ENCODE measurements around the gene ECE1. TPM values are rescaled to one million over a fixed set of nuclear protein-coding genes. Genes with fewer than 3 reads are reported as not detected.

Gene ECE1
- total and polyA plus RNA-seq, 9 of the 15 experiments (the other 6 are each of a cell fraction or from before 2014, with no cell fraction given) = 0.56 to 34.8 (median 11.0) TPM

- H3K4me2 ChIP-seq (ENCODE audit: insufficient read depth, low read length) = no peak overlapping the region
- no TSS peak for BruUV-seq (replicated peaks)
- TF ChIP-seq SETDB1 (IDR thresholded peaks at IDR 0.05; ENCODE audit: low read length) = no peak
- TF ChIP-seq, protein P1, sequence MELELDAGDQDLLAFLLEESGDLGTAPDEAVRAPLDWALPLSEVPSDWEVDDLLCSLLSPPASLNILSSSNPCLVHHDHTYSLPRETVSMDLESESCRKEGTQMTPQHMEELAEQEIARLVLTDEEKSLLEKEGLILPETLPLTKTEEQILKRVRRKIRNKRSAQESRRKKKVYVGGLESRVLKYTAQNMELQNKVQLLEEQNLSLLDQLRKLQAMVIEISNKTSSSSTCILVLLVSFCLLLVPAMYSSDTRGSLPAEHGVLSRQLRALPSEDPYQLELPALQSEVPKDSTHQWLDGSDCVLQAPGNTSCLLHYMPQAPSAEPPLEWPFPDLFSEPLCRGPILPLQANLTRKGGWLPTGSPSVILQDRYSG (tag; conservative IDR thresholded peaks at IDR 0.05; ENCODE audit: low read depth) = no peak
- no peak for TF ChIP-seq JUN (IDR thresholded peaks at IDR 0.05; ENCODE audit: borderline replicate concordance, low read depth, low read length)
- no peak for TF ChIP-seq JUN (CRISPR knock-in tag; IDR thresholded peaks at IDR 0.05; ENCODE audit: borderline replicate concordance)
- 0 out of 2 replicates have a peak, but pooled peaks have one; percentile 43 for TF ChIP-seq JUND (IDR thresholded peaks at IDR 0.05; ENCODE audit: borderline replicate concordance, low read depth, low read length)
- TF ChIP-seq JUND (tag; IDR thresholded peaks at IDR 0.05; ENCODE audit: borderline replicate concordance, low read depth, low read length) = peak; percentile 45; the same call in 1 of the 3 replicates
- TF ChIP-seq MAFF (IDR thresholded peaks at IDR 0.05; ENCODE audit: low read length) = peak; percentile 59; the same call in 1 of the 2 replicates
- TF ChIP-seq, protein P2, sequence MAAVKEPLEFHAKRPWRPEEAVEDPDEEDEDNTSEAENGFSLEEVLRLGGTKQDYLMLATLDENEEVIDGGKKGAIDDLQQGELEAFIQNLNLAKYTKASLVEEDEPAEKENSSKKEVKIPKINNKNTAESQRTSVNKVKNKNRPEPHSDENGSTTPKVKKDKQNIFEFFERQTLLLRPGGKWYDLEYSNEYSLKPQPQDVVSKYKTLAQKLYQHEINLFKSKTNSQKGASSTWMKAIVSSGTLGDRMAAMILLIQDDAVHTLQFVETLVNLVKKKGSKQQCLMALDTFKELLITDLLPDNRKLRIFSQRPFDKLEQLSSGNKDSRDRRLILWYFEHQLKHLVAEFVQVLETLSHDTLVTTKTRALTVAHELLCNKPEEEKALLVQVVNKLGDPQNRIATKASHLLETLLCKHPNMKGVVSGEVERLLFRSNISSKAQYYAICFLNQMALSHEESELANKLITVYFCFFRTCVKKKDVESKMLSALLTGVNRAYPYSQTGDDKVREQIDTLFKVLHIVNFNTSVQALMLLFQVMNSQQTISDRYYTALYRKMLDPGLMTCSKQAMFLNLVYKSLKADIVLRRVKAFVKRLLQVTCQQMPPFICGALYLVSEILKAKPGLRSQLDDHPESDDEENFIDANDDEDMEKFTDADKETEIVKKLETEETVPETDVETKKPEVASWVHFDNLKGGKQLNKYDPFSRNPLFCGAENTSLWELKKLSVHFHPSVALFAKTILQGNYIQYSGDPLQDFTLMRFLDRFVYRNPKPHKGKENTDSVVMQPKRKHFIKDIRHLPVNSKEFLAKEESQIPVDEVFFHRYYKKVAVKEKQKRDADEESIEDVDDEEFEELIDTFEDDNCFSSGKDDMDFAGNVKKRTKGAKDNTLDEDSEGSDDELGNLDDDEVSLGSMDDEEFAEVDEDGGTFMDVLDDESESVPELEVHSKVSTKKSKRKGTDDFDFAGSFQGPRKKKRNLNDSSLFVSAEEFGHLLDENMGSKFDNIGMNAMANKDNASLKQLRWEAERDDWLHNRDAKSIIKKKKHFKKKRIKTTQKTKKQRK (IDR thresholded peaks at IDR 0.05; ENCODE audit: borderline replicate concordance, low read depth, low read length) = no peak
- TF ChIP-seq ZKSCAN8 (CRISPR knock-in tag; IDR thresholded peaks at IDR 0.05) = no peak
- TF ChIP-seq NFE2 (IDR thresholded peaks at IDR 0.05; ENCODE audit: low read depth) = peak; percentile 88
- no peak for TF ChIP-seq KDM2B (CRISPR knock-in tag; IDR thresholded peaks at IDR 0.05)
- TF ChIP-seq ATF3 (IDR thresholded peaks at IDR 0.05) = peak; percentile 65; the same call in 1 of the 2 replicates
- TF ChIP-seq ATF3 (CRISPR knock-in tag; conservative IDR thresholded peaks at IDR 0.05) = no peak
- peak; percentile 75 for TF ChIP-seq MAFK (IDR thresholded peaks at IDR 0.05; ENCODE audit: low read length)
- TF ChIP-seq MLLT1 (IDR thresholded peaks at IDR 0.05) = no peak
- no peak for TF ChIP-seq HLTF (IDR thresholded peaks at IDR 0.05)
These were observed 89.5 kb downstream of the ECE1 start for GRCh38 chr1:21200767-21201166.

More at GRCh38 chr1:21200767-21201166, 89.5 kb downstream of the ECE1 start:
- ChIA-PET CTCF (ENCODE audit: low intra/inter-chr PET ratio) (no interaction called here), POLR2A (interaction anchor here (1.0 to 1.4 kb wide), 2 partner anchors 10 to 52 kb away, joined by 3 to 4 read pairs; no protein-coding TSS in a partner anchor)
- FAIRE-seq (peak; percentile 69), DNase-seq (ENCODE audit: extremely low read depth in 1 of 4, low spot score in 3 of 4) (peak in 1 of 4 experiments; percentile 46), ATAC-seq (peak; percentile 71)
- H3K27me3 ChIP-seq (ENCODE audit: control insufficient read depth in 2 of 2, insufficient read depth in 2 of 2, low read length in 2 of 2) = peaks cover 4 to 12% of the 10 kb centered on the region in 2 experiments; a peak in 3 of 5 replicates
- H4K20me1 ChIP-seq (replicated peaks; ENCODE audit: control insufficient read depth, insufficient read depth, low read length) = no peaks in the 10 kb centered on the region; the same call in 1 of the 2 replicates
- no peaks in the 10 kb centered on the region for H3K36me3 ChIP-seq (ENCODE audit: control insufficient read depth, insufficient read depth, low read length)
- intact Hi-C loops (cut with micrococcal nuclease) = no loop called here
- no peak overlapping the region for H2AFZ ChIP-seq (ENCODE audit: low read depth, low read length)
- no peak overlapping the region for H3K9ac ChIP-seq (ENCODE audit: insufficient read depth in 1 of 2, low read depth in 2 of 2, low read length in 2 of 2)
- no peak overlapping the region for H3K27ac ChIP-seq (ENCODE audit: extremely low read depth, low read depth, low read length)
- in situ Hi-C loops (cut with MboI) = loop anchor here (25.0 kb wide), 1 partner anchor 1288 kb away; the partner anchor contains the start of gene PLA2G2E
- WGBS (ENCODE audit: insufficient coverage, low coverage, missing lambda C conversion rate) = 17% methylated on average over 6 of the region's 6 CpGs
- H3K4me1 ChIP-seq (replicated peaks in 1 of 2; ENCODE audit: control insufficient read depth in 2 of 2, insufficient read depth in 2 of 2, low read length in 2 of 2) = no peaks in the 10 kb centered on the region; a peak in 1 of 5 replicates
- H3K4me3 ChIP-seq = no peak overlapping the region
- H3K9me1 ChIP-seq (ENCODE audit: control insufficient read depth, insufficient read depth, low read length) = no peaks in the 10 kb centered on the region
- H3K79me2 ChIP-seq (ENCODE audit: control insufficient read depth, insufficient read depth, low read length) = no peaks in the 10 kb centered on the region
- H3K9me3 ChIP-seq (replicated peaks; ENCODE audit: control insufficient read depth, insufficient read depth, low read depth, low read length) = no peaks in the 10 kb centered on the region
